GM12878 (cell line): ENCODE data around the gene CCDC117. TPM values are rescaled to one million over a fixed set of nuclear protein-coding genes. Genes with fewer than 3 reads are reported as not detected.

Source experiments
- PML ChIP-seq: IDR thresholded peaks from 2 replicates; pipeline ENCODE4 v1.6.1; 2012; ENCODE audit warnings: low read length, inconsistent platforms
- SMAD1 ChIP-seq: fragments of 450-650 bp; IDR thresholded peaks from 2 replicates; pipeline ENCODE4 v1.6.1; 2018; ENCODE audit warnings: mild to moderate bottlenecking, low read depth; ENCODE audit not compliant: partially characterized antibody
- SUZ12 ChIP-seq: fragments of 200-600 bp; sonication (generic); IDR thresholded peaks from one replicate; pipeline ENCODE4 v1.6.1; 2018; ENCODE audit warnings: antibody characterized with exemption, mild to moderate bottlenecking; ENCODE audit not compliant: unreplicated experiment
- TCF7 ChIP-seq: IDR thresholded peaks from 2 replicates; pipeline ENCODE4 v1.6.1; 2014; ENCODE audit warnings: antibody characterized with exemption, borderline replicate concordance
- polyA plus RNA-seq, 11 experiments: library from polyadenylated mRNA; depleted of rRNA in 4 of 11; unstranded in 6 of 11; stranded (reverse) in 5 of 11; fragments of >200 nt; fragmentation: Nextera tagmentation in 4 of 11; fragmentation: Illumina TruSeq in 1 of 11; extraction: Ambion mirVana in 4 of 11; extraction: Trizol in 1 of 11; gene quantifications; 1 replicate in 1 of 11; 2 replicates in 10 of 11; pipeline versions ENCODE4 v1.2.1 to v1.2.3, GENCODE V29; 2011 to 2016; ENCODE audit warnings: inconsistent platforms in 2 of 11, missing spikeins in 2 of 11, low read depth in 1 of 11
- total RNA-seq, 4 experiments: library from RNA; depleted of rRNA in 3 of 4; stranded (reverse); fragments of >200 nt in 3 of 4; fragmentation: Illumina TruSeq in 1 of 4; extraction: Trizol in 1 of 4; gene quantifications; 2 replicates each; pipeline versions ENCODE4 v1.2.1 to v1.2.3, GENCODE V29; 2013 to 2021
- TF ChIP-seq, protein P1 (sequence below): IDR thresholded peaks from 2 replicates; pipeline ENCODE4 v1.6.1; 2012; ENCODE audit warnings: improper control_type of control experiment, low read depth, low read length; ENCODE audit not compliant: insufficient replicate concordance

The CCDC117 gene
- total and polyA plus RNA-seq, 10 of the 15 experiments (the other 5 are each of a cell fraction or from before 2014, with no cell fraction given): 6.3 to 32.2 (median 20.6) TPM

DNA sequence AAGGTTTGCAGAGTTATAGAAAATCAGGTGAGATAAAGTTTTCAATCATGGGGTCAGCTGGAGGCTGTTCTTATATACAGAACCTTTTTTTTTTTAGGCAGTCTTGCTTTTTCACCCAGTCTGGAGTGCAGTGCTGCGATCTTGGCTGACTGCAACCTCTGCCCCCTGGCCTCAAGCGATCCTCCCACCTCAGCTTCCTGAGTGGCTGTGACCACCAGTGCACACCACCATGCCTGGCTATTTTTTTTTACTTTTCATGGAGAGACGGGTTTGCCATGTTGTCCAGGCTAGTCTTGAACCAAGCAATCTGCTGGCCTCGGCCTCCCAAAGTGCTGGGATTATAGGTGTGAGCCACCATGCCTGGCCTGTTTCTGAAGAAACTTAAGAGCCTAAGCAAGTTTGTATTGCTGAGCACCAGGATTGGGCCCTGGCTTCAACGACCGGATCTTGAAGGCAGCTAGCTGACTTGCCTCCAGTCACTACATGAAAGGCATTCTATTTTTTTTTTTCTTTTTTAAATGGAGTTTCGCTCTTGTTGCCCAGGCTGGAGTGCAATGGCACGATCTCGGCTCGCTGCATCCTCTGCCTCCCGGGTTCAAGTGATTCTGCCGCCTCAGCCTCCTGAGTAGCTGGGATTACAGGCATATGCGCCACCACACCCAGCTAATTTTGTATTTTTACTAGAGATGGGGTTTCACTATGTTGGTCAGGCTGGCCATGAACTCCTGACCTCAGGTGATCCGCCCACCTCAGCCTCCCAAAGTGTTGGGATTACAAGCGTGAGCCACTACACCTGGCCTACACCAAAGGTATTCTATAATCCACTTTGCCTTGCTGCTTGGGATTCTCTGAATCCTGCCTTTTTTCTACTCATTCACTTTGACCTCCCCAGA, 20.2 kb downstream of the CCDC117 start (continued):
- TF ChIP-seq, protein P1, sequence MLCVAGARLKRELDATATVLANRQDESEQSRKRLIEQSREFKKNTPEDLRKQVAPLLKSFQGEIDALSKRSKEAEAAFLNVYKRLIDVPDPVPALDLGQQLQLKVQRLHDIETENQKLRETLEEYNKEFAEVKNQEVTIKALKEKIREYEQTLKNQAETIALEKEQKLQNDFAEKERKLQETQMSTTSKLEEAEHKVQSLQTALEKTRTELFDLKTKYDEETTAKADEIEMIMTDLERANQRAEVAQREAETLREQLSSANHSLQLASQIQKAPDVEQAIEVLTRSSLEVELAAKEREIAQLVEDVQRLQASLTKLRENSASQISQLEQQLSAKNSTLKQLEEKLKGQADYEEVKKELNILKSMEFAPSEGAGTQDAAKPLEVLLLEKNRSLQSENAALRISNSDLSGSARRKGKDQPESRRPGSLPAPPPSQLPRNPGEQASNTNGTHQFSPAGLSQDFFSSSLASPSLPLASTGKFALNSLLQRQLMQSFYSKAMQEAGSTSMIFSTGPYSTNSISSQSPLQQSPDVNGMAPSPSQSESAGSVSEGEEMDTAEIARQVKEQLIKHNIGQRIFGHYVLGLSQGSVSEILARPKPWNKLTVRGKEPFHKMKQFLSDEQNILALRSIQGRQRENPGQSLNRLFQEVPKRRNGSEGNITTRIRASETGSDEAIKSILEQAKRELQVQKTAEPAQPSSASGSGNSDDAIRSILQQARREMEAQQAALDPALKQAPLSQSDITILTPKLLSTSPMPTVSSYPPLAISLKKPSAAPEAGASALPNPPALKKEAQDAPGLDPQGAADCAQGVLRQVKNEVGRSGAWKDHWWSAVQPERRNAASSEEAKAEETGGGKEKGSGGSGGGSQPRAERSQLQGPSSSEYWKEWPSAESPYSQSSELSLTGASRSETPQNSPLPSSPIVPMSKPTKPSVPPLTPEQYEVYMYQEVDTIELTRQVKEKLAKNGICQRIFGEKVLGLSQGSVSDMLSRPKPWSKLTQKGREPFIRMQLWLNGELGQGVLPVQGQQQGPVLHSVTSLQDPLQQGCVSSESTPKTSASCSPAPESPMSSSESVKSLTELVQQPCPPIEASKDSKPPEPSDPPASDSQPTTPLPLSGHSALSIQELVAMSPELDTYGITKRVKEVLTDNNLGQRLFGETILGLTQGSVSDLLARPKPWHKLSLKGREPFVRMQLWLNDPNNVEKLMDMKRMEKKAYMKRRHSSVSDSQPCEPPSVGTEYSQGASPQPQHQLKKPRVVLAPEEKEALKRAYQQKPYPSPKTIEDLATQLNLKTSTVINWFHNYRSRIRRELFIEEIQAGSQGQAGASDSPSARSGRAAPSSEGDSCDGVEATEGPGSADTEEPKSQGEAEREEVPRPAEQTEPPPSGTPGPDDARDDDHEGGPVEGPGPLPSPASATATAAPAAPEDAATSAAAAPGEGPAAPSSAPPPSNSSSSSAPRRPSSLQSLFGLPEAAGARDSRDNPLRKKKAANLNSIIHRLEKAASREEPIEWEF: no peak
- no peak for TF ChIP-seq SMAD1
- no peak for TF ChIP-seq SUZ12
- TF ChIP-seq TCF7: no peak
- TF ChIP-seq PML: peak; percentile 18; the same call in 1 of the 2 replicates
